Right atrium auricular region (tissue), 2 donors: Measurements from ENCODE around the gene SYTL2. TPM values are rescaled to one million over a fixed set of nuclear protein-coding genes. Genes with fewer than 3 reads are reported as not detected.

Source experiments
- DNase-seq: peaks from one replicate; pipeline ENCODE4 v3.0.0-alpha.2; 2019; ENCODE audit warnings: low spot score
- H3K27ac ChIP-seq, 2 donors: fragments of 200-600 bp; sonication (generic); 1 replicate in 1 of 2; 2 replicates in 1 of 2; pipeline ENCODE4 v1.5.1; 2016 to 2019
- H3K27me3 ChIP-seq, 2 donors: fragments of 200-600 bp; sonication (generic); one replicate each; pipeline versions ENCODE4 v1.5.1 to v1.6.0; 2017 to 2019
- H3K36me3 ChIP-seq: fragments of 200-600 bp; sonication (generic); one replicate; pipeline ENCODE4 v1.5.1; 2016
- H3K4me1 ChIP-seq, 2 donors: fragments of 200-600 bp; sonication (generic); one replicate each; pipeline versions ENCODE4 v1.5.1 to v1.6.0; 2017 to 2019
- H3K4me3 ChIP-seq, 2 donors: fragments of 200-600 bp; sonication (generic); 1 replicate in 1 of 2; 2 replicates in 1 of 2; pipeline ENCODE4 v1.5.1; 2017 to 2019; ENCODE audit warnings: mild to moderate bottlenecking in 1 of 2, moderate library complexity in 1 of 2
- H3K9me3 ChIP-seq, 2 donors: fragments of 200-600 bp; sonication (generic); one replicate each; pipeline ENCODE4 v1.5.1; 2019
- total RNA-seq, 2 donors: library from RNA; depleted of rRNA; stranded (reverse); fragments of >200 nt; gene quantifications; one replicate each; pipeline ENCODE4 v1.1.0, GENCODE V29; 2016
- TF ChIP-seq, protein P1 (sequence below), 2 donors: fragments of 200-600 bp; sonication (generic); IDR thresholded peaks; one replicate each; pipeline ENCODE4 v1.5.1; 2019; ENCODE audit warnings: antibody characterized with exemption in 2 of 2

SYTL2 gene
- total RNA-seq, 2 donors from 2014 or later: 5.0 to 12.1 TPM

DNA sequence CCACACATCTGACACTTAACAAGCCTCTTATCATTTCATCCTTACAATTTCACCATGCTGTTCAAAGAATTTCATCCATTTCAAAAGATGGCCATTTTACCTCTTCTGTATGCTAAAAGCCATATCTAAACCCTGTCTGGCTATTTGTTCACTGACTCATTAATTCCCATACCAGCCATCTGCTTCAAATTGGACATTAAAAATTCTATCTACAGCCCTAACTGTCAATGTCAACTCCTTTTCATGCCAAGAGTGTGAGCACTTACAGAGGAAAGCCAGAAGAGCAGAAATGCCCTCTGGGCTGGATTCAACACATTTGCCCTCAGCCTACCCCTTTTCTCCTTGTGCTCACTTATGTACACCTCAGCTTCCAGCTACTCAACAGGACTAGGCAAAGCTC lies 59.2 kb downstream of the SYTL2 start:
- Histone ChIP-seq H3K27ac (no peak overlapping the region), H3K4me1 (peaks cover 0 to 4% of the 10 kb centered on the region in 2 donors), H3K27me3 (no peaks in the 10 kb centered on the region), H3K36me3 (no peaks in the 10 kb centered on the region), H3K9me3 (no peaks in the 10 kb centered on the region), H3K4me3 (no peak overlapping the region)
- TF ChIP-seq, protein P1, sequence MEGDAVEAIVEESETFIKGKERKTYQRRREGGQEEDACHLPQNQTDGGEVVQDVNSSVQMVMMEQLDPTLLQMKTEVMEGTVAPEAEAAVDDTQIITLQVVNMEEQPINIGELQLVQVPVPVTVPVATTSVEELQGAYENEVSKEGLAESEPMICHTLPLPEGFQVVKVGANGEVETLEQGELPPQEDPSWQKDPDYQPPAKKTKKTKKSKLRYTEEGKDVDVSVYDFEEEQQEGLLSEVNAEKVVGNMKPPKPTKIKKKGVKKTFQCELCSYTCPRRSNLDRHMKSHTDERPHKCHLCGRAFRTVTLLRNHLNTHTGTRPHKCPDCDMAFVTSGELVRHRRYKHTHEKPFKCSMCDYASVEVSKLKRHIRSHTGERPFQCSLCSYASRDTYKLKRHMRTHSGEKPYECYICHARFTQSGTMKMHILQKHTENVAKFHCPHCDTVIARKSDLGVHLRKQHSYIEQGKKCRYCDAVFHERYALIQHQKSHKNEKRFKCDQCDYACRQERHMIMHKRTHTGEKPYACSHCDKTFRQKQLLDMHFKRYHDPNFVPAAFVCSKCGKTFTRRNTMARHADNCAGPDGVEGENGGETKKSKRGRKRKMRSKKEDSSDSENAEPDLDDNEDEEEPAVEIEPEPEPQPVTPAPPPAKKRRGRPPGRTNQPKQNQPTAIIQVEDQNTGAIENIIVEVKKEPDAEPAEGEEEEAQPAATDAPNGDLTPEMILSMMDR (IDR thresholded peaks at IDR 0.05): no peak
- DNase-seq: no peak

DNA sequence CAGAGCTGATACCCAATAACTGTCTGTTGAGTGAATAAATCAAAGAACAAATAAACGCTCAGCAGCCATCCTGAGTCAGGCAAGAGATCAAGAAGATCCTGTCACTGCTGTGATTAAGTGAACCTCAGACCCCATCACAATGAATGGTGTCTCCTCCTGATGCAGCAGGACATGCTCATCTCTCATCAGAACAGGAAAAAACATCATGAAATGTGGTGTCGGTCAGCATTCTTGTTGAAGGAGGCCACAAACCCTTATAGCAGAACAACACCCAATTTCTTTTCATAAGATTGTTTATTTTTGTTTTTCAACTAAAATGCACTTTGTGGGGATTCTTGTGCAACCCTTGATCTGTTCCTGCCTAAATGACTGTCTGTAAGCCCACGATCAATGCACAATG lies 60.3 kb downstream of the SYTL2 start:
- peaks cover 0 to 4% of the 10 kb centered on the region in 2 donors for H3K4me1 ChIP-seq
- no peak overlapping the region for H3K27ac ChIP-seq
- TF ChIP-seq, protein P1 (IDR thresholded peaks at IDR 0.05): no peak

DNA sequence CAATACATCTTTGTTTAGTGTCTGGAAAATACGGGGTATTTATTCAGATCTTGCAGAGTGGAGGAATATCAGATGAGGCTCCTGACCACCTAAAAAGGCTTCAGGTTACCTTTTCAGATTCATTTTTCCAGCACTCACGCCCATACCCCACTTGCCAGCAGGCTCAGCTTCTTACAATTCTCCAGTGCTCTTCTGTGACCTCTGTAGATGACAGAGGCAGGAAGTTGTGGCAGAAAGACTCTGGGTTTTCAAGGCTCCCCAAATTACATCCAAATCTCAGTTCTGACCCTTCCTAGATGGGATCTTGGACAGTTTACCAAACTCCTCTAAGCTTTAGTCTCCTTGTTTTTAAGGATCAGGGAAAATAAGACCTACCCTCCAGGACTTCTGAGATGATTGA lies 61.1 kb downstream of the SYTL2 start:
- Histone ChIP-seq H3K9me3 (no peaks in the 10 kb centered on the region), H3K27ac (no peak overlapping the region)
- no peak for DNase-seq

More for the DNA sequence above, 60.3 kb downstream of the SYTL2 start:
- Histone ChIP-seq H3K27me3 (no peaks in the 10 kb centered on the region), H3K9me3 (no peaks in the 10 kb centered on the region), H3K4me3 (no peak overlapping the region), H3K36me3 (no peaks in the 10 kb centered on the region)
- DNase-seq: no peak

DNA sequence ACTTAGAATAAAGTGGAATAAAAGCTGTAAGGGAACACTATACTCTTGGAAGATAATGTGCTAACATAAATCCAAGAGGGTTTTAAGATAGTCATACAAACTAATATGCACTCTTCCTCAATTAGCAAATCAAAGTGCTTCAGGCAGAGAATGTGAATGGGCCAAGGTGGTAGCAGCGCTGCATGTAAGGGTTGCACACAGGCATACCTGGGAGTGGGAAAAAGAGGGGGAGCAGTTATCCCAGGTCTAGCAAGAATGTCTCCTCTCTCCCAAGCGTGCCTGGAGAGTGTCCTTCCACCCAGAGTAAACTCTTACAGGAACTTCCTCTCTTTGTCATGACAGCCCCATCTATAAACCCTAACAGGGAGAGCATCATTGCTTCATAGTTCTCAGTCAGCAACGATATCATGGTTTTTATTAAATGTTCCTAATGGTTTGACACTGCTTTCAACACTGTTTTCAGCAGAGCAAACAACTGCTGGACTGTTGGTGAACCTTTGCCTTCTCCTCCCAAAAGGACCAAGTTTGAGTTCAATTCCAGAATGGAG lies 61.6 kb downstream of the SYTL2 start:
- no peaks in the 10 kb centered on the region for H3K27me3 ChIP-seq
- H3K36me3 ChIP-seq: no peaks in the 10 kb centered on the region
- H3K9me3 ChIP-seq: no peaks in the 10 kb centered on the region
- no peak for DNase-seq
- TF ChIP-seq, protein P1 (IDR thresholded peaks at IDR 0.05): no peak
- peaks cover 0 to 4% of the 10 kb centered on the region in 2 donors for H3K4me1 ChIP-seq
- H3K4me3 ChIP-seq: no peak overlapping the region
- no peak overlapping the region for H3K27ac ChIP-seq

More for the DNA sequence above, 61.1 kb downstream of the SYTL2 start:
- Histone ChIP-seq H3K4me3 (no peak overlapping the region), H3K27me3 (no peaks in the 10 kb centered on the region), H3K4me1 (peaks cover 0 to 4% of the 10 kb centered on the region in 2 donors), H3K36me3 (no peaks in the 10 kb centered on the region)
- TF ChIP-seq, protein P1 (IDR thresholded peaks at IDR 0.05): no peak

DNA sequence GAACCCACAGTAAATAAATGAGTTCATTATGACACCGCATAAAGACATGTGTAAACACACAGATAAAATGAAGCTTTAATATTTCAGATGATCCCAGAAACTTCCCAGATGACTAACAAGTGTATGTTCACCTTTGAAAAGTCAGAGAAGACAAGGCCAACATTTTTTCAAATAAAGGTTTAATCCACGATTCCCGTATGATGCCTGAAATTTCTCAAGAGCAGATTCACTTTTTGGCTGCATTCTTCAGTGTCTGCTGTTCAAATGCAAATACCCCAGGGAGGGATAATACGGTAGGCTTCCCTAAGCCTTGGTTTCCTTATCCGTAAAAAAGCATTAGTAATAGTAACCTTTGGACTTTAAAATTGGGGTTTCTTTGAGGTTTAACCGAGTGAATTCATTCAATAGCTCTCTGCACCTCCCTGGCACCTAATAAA lies 62.5 kb downstream of the SYTL2 start:
- no peaks in the 10 kb centered on the region for H3K9me3 ChIP-seq
- H3K27me3 ChIP-seq: no peaks in the 10 kb centered on the region
- H3K4me1 ChIP-seq: peaks cover 0 to 4% of the 10 kb centered on the region in 2 donors
- no peak for DNase-seq
- H3K27ac ChIP-seq: no peak overlapping the region
- no peak overlapping the region for H3K4me3 ChIP-seq
- TF ChIP-seq, protein P1 (IDR thresholded peaks at IDR 0.05): no peak
- no peaks in the 10 kb centered on the region for H3K36me3 ChIP-seq

DNA sequence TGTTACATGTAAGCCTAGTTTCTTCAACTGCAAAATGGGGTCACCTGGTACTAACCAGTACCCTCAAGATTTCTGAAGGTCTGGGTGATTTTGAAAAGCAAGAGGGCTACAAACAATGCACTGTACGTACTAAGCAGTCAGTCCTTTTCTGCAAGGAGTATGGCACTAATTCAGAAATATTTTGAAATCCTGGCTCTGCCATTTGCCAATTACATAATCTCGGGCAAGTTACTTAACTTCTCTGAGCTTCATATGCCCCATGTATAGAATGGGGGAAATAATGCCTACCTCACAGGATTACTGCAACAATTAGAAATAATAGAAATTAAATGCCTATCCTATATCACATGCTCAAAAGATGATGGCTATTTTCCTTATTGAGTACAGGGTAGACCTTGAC lies 64.3 kb downstream of the SYTL2 start:
- TF ChIP-seq, protein P1 (IDR thresholded peaks at IDR 0.05): no peak
- DNase-seq: no peak

More for the DNA sequence above, 64.3 kb downstream of the SYTL2 start:
- no peaks in the 10 kb centered on the region for H3K36me3 ChIP-seq
- no peaks in the 10 kb centered on the region for H3K9me3 ChIP-seq
- no peak overlapping the region for H3K27ac ChIP-seq
- peaks cover 0 to 4% of the 10 kb centered on the region in 2 donors for H3K4me1 ChIP-seq
- H3K27me3 ChIP-seq: no peaks in the 10 kb centered on the region
- no peak overlapping the region for H3K4me3 ChIP-seq
